Aortic smooth muscle cell (primary cell): ENCODE data around the gene COMMD3. TPM values are rescaled to one million over a fixed set of nuclear protein-coding genes. Genes with fewer than 3 reads are reported as not detected.

Experiments used
- total RNA-seq: library from RNA; depleted of rRNA; stranded (reverse); fragments of >200 nt; gene quantifications from 2 replicates; pipeline ENCODE4 v1.2.3, GENCODE V29; 2014

COMMD3 gene
- 68.8 and 77.6 TPM in 2 replicates for total RNA-seq

GRCh38 chr10:22316286-22317075, at the start of gene COMMD3:
TSS of gene COMMD3 (plus strand) at chr10:22316388. CDS start at chr10:22316418, 30 bp downstream.

GRCh38 chr10:22320591-22321155, 4.5 kb downstream of the COMMD3 start, which contains the start of gene BMI1:
TSS of gene BMI1 (plus strand) at chr10:22321099. CDS start at chr10:22326450, 5,351 bp downstream.

GRCh38 chr10:22345301-22346095, 29.3 kb downstream of the COMMD3 start, which contains the start of gene SPAG6:
TSS of gene SPAG6 (plus strand) at chr10:22345496. CDS start at chr10:22345612, 116 bp downstream.

Other genes starting within 250 kb of the COMMD3 start
- gene EBLN1, start 98.4 kb upstream of the COMMD3 start, total RNA-seq, result not detected in 2 replicates
- 42.9 and 50.0 TPM in 2 replicates for gene BMI1, start 4.7 kb downstream of the COMMD3 start, total RNA-seq
- 0.06 TPM in 1 of 2 replicates, not detected in the other for gene SPAG6, start 29.1 kb downstream of the COMMD3 start, total RNA-seq